GM21786 (cell line): ENCODE data around the gene KIRREL2.

Source experiments
- ATAC-seq: cut with Tn5 transposase; IDR thresholded peaks from one replicate; pipeline ENCODE4 v1.9.1; 2021; ENCODE audit not compliant: unreplicated experiment

KIRREL2 gene

GRCh38 chr19:35844482-35845214 is 12.1 kb upstream of the KIRREL2 start:
- no peak for ATAC-seq

GRCh38 chr19:35845215-35846037 is 11.3 kb upstream of the KIRREL2 start:
- ATAC-seq = no peak

- ATAC-seq = no peak
Measured at GRCh38 chr19:35846038-35846668, 10.6 kb upstream of the KIRREL2 start.

GRCh38 chr19:35847911-35848310 is 8.8 kb upstream of the KIRREL2 start:
- ATAC-seq = no peak

GRCh38 chr19:35848486-35848885 is 8.2 kb upstream of the KIRREL2 start:
- no peak for ATAC-seq

GRCh38 chr19:35848919-35849505 is 7.7 kb upstream of the KIRREL2 start:
- ATAC-seq = no peak

GRCh38 chr19:35851213-35852028 is 5.3 kb upstream of the KIRREL2 start:
- ATAC-seq = no peak

- no peak for ATAC-seq
Measured at GRCh38 chr19:35852029-35852780, 4.5 kb upstream of the KIRREL2 start, which contains the start of gene NPHS1. Gene NPHS1, minus strand, starts transcription at chr19:35852504. Its CDS starts 667 bp downstream, at chr19:35851837.

GRCh38 chr19:35853038-35853756 is 3.5 kb upstream of the KIRREL2 start:
- ATAC-seq = no peak

GRCh38 chr19:35858311-35858710 is 1.6 kb downstream of the KIRREL2 start:
- ATAC-seq = no peak

GRCh38 chr19:35859414-35859813 is 2.7 kb downstream of the KIRREL2 start:
- no peak for ATAC-seq

GRCh38 chr19:35860436-35860817 is 3.7 kb downstream of the KIRREL2 start:
- no peak for ATAC-seq

- ATAC-seq = no peak
Measured at GRCh38 chr19:35860818-35861639, 4.3 kb downstream of the KIRREL2 start.

- no peak for ATAC-seq
Measured at GRCh38 chr19:35861640-35862160, 5.0 kb downstream of the KIRREL2 start.

GRCh38 chr19:35862528-35862927 is 5.8 kb downstream of the KIRREL2 start:
- ATAC-seq = no peak

- no peak for ATAC-seq
Measured at GRCh38 chr19:35863018-35863417, 6.3 kb downstream of the KIRREL2 start.

GRCh38 chr19:35868172-35868822 is 11.6 kb downstream of the KIRREL2 start, which contains the start of gene APLP1:
Gene APLP1, plus strand, starts transcription at chr19:35868574. Its CDS starts 63 bp downstream, at chr19:35868637.
- ATAC-seq = no peak
